Measurements from ENCODE around the gene TBX20.

TBX20 gene

GRCh38 chr7:35185908-35186731, 67.8 kb downstream of the TBX20 start (continued):
- no peak for TF ChIP-seq ZNF362 (tag by site-specific recombination; IDR thresholded peaks at IDR 0.05)
- TF ChIP-seq ZNF16 (tag by site-specific recombination; IDR thresholded peaks at IDR 0.05; ENCODE audit: low read depth) = no peak
- no peak for TF ChIP-seq ZNF112 (tag by site-specific recombination; IDR thresholded peaks at IDR 0.05)
- TF ChIP-seq ZEB2 (tag by site-specific recombination; IDR thresholded peaks at IDR 0.05) = no peak
- no peak for TF ChIP-seq SALL2 (tag by site-specific recombination; IDR thresholded peaks at IDR 0.05; ENCODE audit: borderline replicate concordance)
- TF ChIP-seq ZNF747 (tag by site-specific recombination; IDR thresholded peaks at IDR 0.05) = no peak
- TF ChIP-seq ZNF404 (tag by site-specific recombination; IDR thresholded peaks at IDR 0.05) = no peak
- TF ChIP-seq ZNF624 (tag by site-specific recombination; IDR thresholded peaks at IDR 0.05) = no peak
- TF ChIP-seq ZNF10 (tag by site-specific recombination; IDR thresholded peaks at IDR 0.05) = no peak
- no peak for TF ChIP-seq ZNF488 (tag by site-specific recombination; IDR thresholded peaks at IDR 0.05)
- no peak for TF ChIP-seq ZNF571 (tag by site-specific recombination; IDR thresholded peaks at IDR 0.05)
- no peak for TF ChIP-seq KLF10 (tag by site-specific recombination; IDR thresholded peaks at IDR 0.05)
- no peak for TF ChIP-seq ZNF324 (tag by site-specific recombination; IDR thresholded peaks at IDR 0.05)
- no peak for TF ChIP-seq KLF16 (tag by site-specific recombination; IDR thresholded peaks at IDR 0.05)
- no peak for TF ChIP-seq TRIM28 (IDR thresholded peaks at IDR 0.05; ENCODE audit: borderline replicate concordance, low read length)
- TF ChIP-seq ZNF248 (tag by site-specific recombination; IDR thresholded peaks at IDR 0.05) = no peak
- TF ChIP-seq ZNF426 (tag by site-specific recombination; IDR thresholded peaks at IDR 0.05) = no peak
- no peak for TF ChIP-seq ZNF473 (tag by site-specific recombination; IDR thresholded peaks at IDR 0.05)
- TF ChIP-seq ZNF513 (tag by site-specific recombination; IDR thresholded peaks at IDR 0.05) = no peak
- no peak for TF ChIP-seq SCRT2 (tag by site-specific recombination; IDR thresholded peaks at IDR 0.05)
- no peak for TF ChIP-seq ZNF48 (tag by site-specific recombination; IDR thresholded peaks at IDR 0.05)
- TF ChIP-seq YY1 (tag by site-specific recombination; IDR thresholded peaks at IDR 0.05) = no peak
- TF ChIP-seq ZBTB20 (tag by site-specific recombination; IDR thresholded peaks at IDR 0.05) = no peak
- TF ChIP-seq ZBTB8A (tag by site-specific recombination; IDR thresholded peaks at IDR 0.05) = peak; percentile 58; the same call in 1 of the 2 replicates
- no peak for TF ChIP-seq REST (tag by site-specific recombination; IDR thresholded peaks at IDR 0.05)
- no peak for TF ChIP-seq TSHZ1 (tag by site-specific recombination; IDR thresholded peaks at IDR 0.05; ENCODE audit: borderline replicate concordance)
- no peak for TF ChIP-seq ZNF280C (tag by site-specific recombination; IDR thresholded peaks at IDR 0.05)

All from HEK293 (cell line).